Testis (tissue), 3 donors: Measurements from ENCODE around the gene CCDC127. TPM values are rescaled to one million over a fixed set of nuclear protein-coding genes. Genes with fewer than 3 reads are reported as not detected.
A peak's percentile ranks its signal among the peaks of the same experiment; 100 is the strongest.
"Not testable (repeated sequence)": the region's sequence is repeated elsewhere in the genome, so short reads cannot be mapped to it uniquely, and the experiment has no call there.

ENCODE experiments used
- DNase-seq: peaks from one replicate; pipeline ENCODE4 v3.0.0-alpha.2; 2019
- H3K27ac ChIP-seq, 2 donors: fragments of 200-600 bp; sonication (generic); one replicate each; pipeline ENCODE4 v1.5.1; 2019
- H3K27me3 ChIP-seq: fragments of 200-600 bp; sonication (generic); one replicate; pipeline ENCODE4 v1.5.1; 2019
- H3K36me3 ChIP-seq: fragments of 200-600 bp; sonication (generic); one replicate; pipeline ENCODE4 v1.5.1; 2017; ENCODE audit warnings: low read depth; ENCODE audit errors: missing control alignments
- H3K4me1 ChIP-seq: fragments of 200-600 bp; sonication (generic); one replicate; pipeline ENCODE4 v1.5.1; 2019
- H3K4me3 ChIP-seq, 2 donors: fragments of 200-600 bp; sonication (generic); one replicate each; pipeline ENCODE4 v1.5.1; 2017 to 2019
- H3K9me3 ChIP-seq: fragments of 200-600 bp; sonication (generic); one replicate; pipeline ENCODE4 v1.5.1; 2017
- CTCF ChIP-seq, 3 experiments: fragments of 450-650 bp in 2 of 3; fragments of 200-600 bp in 1 of 3; sonication (generic) in 1 of 3; IDR thresholded peaks; one replicate each; pipeline ENCODE4 v1.5.1; 2016 to 2019; ENCODE audit warnings: antibody characterized with exemption in 3 of 3, mild to moderate bottlenecking in 2 of 3, moderate library complexity in 1 of 3
- POLR2A ChIP-seq: fragments of 450-650 bp; IDR thresholded peaks from one replicate; pipeline ENCODE4 v1.6.1; 2017; ENCODE audit warnings: antibody characterized with exemption, mild to moderate bottlenecking, moderate library complexity
- WGBS, 2 donors: methylation state at CpG; one replicate each; pipeline ENCODE4 v1.1.5; 2018; 5-methylcytosine and 5-hydroxymethylcytosine counted together
- intact Hi-C: fragments of 100-400 bp; cut with DNase I; formaldehyde crosslinking; loops from one replicate; pipeline ENCODE4 v1.15.1; 2023; ENCODE audit warnings: low total_unique reads
- polyA plus RNA-seq: library from polyadenylated mRNA; stranded (reverse); fragments of 350-450 nt; fragmentation: Illumina TruSeq; extraction: RNeasy Lipid Tissue Mini Kit (QIAGEN cat#74804); gene quantifications from one replicate; pipeline ENCODE4 v1.2.3, GENCODE V29; 2014; ENCODE audit warnings: low read depth, low replicate concordance; ENCODE audit not compliant: insufficient read depth
- total RNA-seq, 2 donors: library from RNA; depleted of rRNA; stranded (reverse); fragments of >200 nt; gene quantifications; one replicate each; pipeline ENCODE4 v1.2.3, GENCODE V29; 2016

CCDC127 gene
- total and polyA plus RNA-seq, 3 donors from 2014 or later = 6.6 to 6.9 (median 6.7) TPM

GRCh38 chr5:219991-220390 is 2.0 kb upstream of the CCDC127 start:
- WGBS, 2 donors = 17 to 29% methylated on average over 4 of the region's 4 CpGs
- H3K27ac ChIP-seq = peak overlapping the region; percentile 29 to 89
- intact Hi-C loops = no loop called here
- H3K27me3 ChIP-seq = no peaks in the 10 kb centered on the region
- TF ChIP-seq POLR2A (no peak), CTCF (IDR thresholded peaks at IDR 0.05) (no peak)
- no peaks in the 10 kb centered on the region for H3K9me3 ChIP-seq
- H3K4me1 ChIP-seq = peaks cover 4% of the 10 kb centered on the region
- no peaks in the 10 kb centered on the region for H3K36me3 ChIP-seq
- DNase-seq = no peak
- peak overlapping the region; percentile 92 to 97 for H3K4me3 ChIP-seq

DNA sequence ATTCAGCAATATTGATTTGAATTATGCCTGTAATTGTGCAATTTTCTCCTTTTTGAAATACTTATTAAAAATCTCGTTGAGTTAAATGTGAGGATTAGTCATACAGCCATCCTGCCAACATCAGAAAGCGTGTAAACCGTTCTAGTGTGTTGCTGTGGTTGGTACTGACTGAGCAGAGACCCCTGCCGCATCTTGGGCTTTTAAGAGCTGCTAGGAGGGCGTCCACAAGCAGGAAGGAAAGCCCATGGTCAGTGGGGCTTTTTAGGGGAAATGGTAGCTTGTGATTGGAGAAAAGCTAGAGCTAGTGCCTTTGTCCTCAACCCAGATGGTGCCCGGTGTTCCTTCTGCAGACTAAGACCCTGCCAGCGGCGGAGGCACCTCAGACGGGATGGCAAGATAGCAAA is 1.5 kb upstream of the CCDC127 start:
- peak; percentile 40 for DNase-seq
- intact Hi-C loops = no loop called here
- Histone ChIP-seq H3K9me3 (no peaks in the 10 kb centered on the region), H3K4me3 (peak overlapping the region; percentile 92 to 97), H3K27me3 (no peaks in the 10 kb centered on the region), H3K4me1 (peaks cover 4% of the 10 kb centered on the region), H3K36me3 (no peaks in the 10 kb centered on the region), H3K27ac (peak overlapping the region; percentile 29 to 89)
- 7 to 13% methylated on average over 9 of the region's 9 CpGs for WGBS, 2 donors
- TF ChIP-seq CTCF (IDR thresholded peaks at IDR 0.05) (no peak), POLR2A (no peak)

DNA sequence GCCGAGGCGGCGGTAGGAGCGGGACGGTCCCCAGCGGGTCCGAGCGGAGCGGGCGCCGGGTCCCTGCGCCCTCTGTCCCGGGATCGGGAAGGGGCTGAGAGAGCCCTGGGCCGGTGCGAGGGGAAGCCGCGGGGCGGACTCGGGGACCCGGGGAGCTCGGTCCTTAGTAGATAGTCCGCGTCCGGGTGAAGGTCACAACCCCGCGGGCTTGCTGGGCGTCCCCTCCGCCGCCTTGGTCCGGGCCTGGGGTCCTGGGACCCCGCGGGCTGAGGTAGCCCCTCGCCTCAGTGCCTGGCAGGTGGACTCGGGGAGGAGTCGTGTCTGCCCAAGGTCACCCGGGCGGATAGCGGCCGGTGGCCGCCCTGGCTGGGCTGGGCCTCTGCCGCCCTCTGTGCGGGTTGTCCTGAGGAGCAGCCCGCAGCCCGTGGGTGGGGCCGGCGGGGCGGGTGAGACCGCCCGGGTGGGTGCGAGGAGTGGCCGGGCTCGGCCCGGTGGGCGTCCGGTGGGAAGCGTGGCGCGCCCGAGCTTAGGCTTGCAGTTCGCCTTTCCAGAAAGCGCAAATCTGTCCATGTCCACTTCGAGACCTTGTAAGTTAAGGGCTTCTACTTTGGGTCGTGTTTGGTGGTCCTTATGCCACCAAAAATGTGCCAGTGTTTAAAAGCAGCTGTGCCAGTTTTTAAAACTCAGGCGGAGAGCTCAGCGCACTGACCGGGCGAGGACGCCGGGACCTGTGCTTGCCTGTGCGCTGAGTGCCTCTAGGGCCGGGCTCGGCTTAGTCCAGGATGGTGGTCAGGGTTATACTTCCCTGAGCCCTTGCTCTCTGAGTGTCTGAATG is 721 bp upstream of the CCDC127 start:
- Histone ChIP-seq H3K27me3 (no peaks in the 10 kb centered on the region), H3K4me3 (peak overlapping the region; percentile 92 to 97), H3K27ac (peak overlapping the region; percentile 74 to 89), H3K36me3 (no peaks in the 10 kb centered on the region), H3K4me1 (peaks cover 4% of the 10 kb centered on the region), H3K9me3 (no peaks in the 10 kb centered on the region)
- peak; percentile 59 for DNase-seq
- intact Hi-C loops = no loop called here
- WGBS, 2 donors = 1% methylated on average over 54 of the region's 73 CpGs; no CpG with 5 or more reads in 1 of the 2 donors
- TF ChIP-seq POLR2A = no peak
- no peak for TF ChIP-seq CTCF (IDR thresholded peaks at IDR 0.05)

GRCh38 chr5:216076-216475 is 1.9 kb downstream of the CCDC127 start:
- H3K4me1 ChIP-seq = not testable (repeated sequence)

GRCh38 chr5:215256-215655 is 2.7 kb downstream of the CCDC127 start:
- H3K27ac ChIP-seq, H3K27me3 ChIP-seq, H3K4me3 ChIP-seq, H3K36me3 ChIP-seq, intact Hi-C loops, DNase-seq, H3K9me3 ChIP-seq, H3K4me1 ChIP-seq: not testable (repeated sequence)
- 93 to 96% methylated on average over 2 of the region's 2 CpGs for WGBS, 2 donors

More at GRCh38 chr5:216076-216475, 1.9 kb downstream of the CCDC127 start:
- H3K36me3 ChIP-seq, H3K27ac ChIP-seq, intact Hi-C loops, H3K27me3 ChIP-seq, H3K9me3 ChIP-seq, H3K4me3 ChIP-seq, DNase-seq: not testable (repeated sequence)
- WGBS, 2 donors = 89 to 94% methylated on average over 8 to 9 of the region's 10 CpGs
